Measurements from ENCODE around the gene TGFB1I1. TPM values are rescaled to one million over a fixed set of nuclear protein-coding genes. Genes with fewer than 3 reads are reported as not detected.
"Not testable (repeated sequence)": the region's sequence is repeated elsewhere in the genome, so short reads cannot be mapped to it uniquely, and the experiment has no call there.

Gene TGFB1I1
- total and polyA plus RNA-seq, 2 donors (not counting 3 experiments of a cell fraction or from before 2014, with no cell fraction given), result 73.7 to 115 TPM

GRCh38 chr16:31445931-31446330, 26.0 kb upstream of the TGFB1I1 start:
- CTCF ChIA-PET, result interaction anchor here (1.4 to 1.5 kb wide), 2 partner anchors 12 to 15 kb away, joined by 5 to 6 read pairs; no protein-coding TSS in a partner anchor
- H3K79me2 ChIP-seq (ENCODE audit: control insufficient read depth, insufficient read depth, low read length); H3K4me1 ChIP-seq (ENCODE audit: control insufficient read depth, extremely low read depth, insufficient read depth, low read length); DNase-seq (ENCODE audit: low read depth, low spot score); H3K4me3 ChIP-seq (replicated peaks in 1 of 3; ENCODE audit: insufficient read depth in 1 of 3, low read depth in 1 of 3, low read length in 3 of 3); H3K27me3 ChIP-seq (ENCODE audit: control insufficient read depth in 2 of 2, insufficient read depth in 2 of 2, low read length in 2 of 2); H3K9me3 ChIP-seq (replicated peaks; ENCODE audit: control insufficient read depth, insufficient read depth, low read length); dilution Hi-C loops (cut with MboI; ENCODE audit: extremely low pct_ligation_motif_present, low sequenced_read_pairs); H4K20me1 ChIP-seq (replicated peaks; ENCODE audit: control insufficient read depth, extremely low read depth, insufficient read depth, low read length); intact Hi-C loops (cut with micrococcal nuclease); H3K4me2 ChIP-seq (ENCODE audit: insufficient read depth, low read length); H3K9me1 ChIP-seq (replicated peaks; ENCODE audit: control insufficient read depth, extremely low read depth, insufficient read depth, low read length); H3K27ac ChIP-seq (ENCODE audit: insufficient read depth, low read depth, low read length); H3K9ac ChIP-seq (replicated peaks; ENCODE audit: extremely low read depth, insufficient read depth, low read length); FAIRE-seq; BruUV-seq (replicated peaks); H2AFZ ChIP-seq (ENCODE audit: low read depth, low read length); H3K36me3 ChIP-seq (ENCODE audit: control insufficient read depth in 2 of 2, extremely low read depth in 1 of 2, insufficient read depth in 2 of 2, low read length in 2 of 2): not testable (repeated sequence)
- POLR2A ChIA-PET, result interaction anchor here (0.7 kb wide), 3 partner anchors 13 to 463 kb away, joined by 4 to 5 read pairs (median 4); no protein-coding TSS in a partner anchor

- Histone ChIP-seq H4K20me1 (replicated peaks; ENCODE audit: control insufficient read depth, extremely low read depth, insufficient read depth, low read length) (no peaks in the 10 kb centered on the region), H3K36me3 (ENCODE audit: control insufficient read depth in 2 of 2, extremely low read depth in 1 of 2, insufficient read depth in 2 of 2, low read length in 2 of 2) (no peaks in the 10 kb centered on the region), H3K4me1 (ENCODE audit: control insufficient read depth, extremely low read depth, insufficient read depth, low read length) (peaks cover 17% of the 10 kb centered on the region), H2AFZ (ENCODE audit: low read depth, low read length) (no peak overlapping the region), H3K9ac (replicated peaks; ENCODE audit: extremely low read depth, insufficient read depth, low read length) (no peak overlapping the region), H3K79me2 (ENCODE audit: control insufficient read depth, insufficient read depth, low read length) (peaks cover 11% of the 10 kb centered on the region), H3K9me1 (replicated peaks; ENCODE audit: control insufficient read depth, extremely low read depth, insufficient read depth, low read length) (no peaks in the 10 kb centered on the region), H3K4me2 (ENCODE audit: insufficient read depth, low read length) (no peak overlapping the region), H3K4me3 (replicated peaks in 1 of 3; ENCODE audit: insufficient read depth in 1 of 3, low read depth in 1 of 3, low read length in 3 of 3) (no peak overlapping the region), H3K27me3 (ENCODE audit: control insufficient read depth in 2 of 2, insufficient read depth in 2 of 2, low read length in 2 of 2) (no peaks in the 10 kb centered on the region), H3K9me3 (replicated peaks; ENCODE audit: control insufficient read depth, insufficient read depth, low read length) (no peaks in the 10 kb centered on the region), H3K27ac (ENCODE audit: insufficient read depth, low read depth, low read length) (no peak overlapping the region)
- TF ChIP-seq POLR2AphosphoS5 (IDR thresholded peaks at IDR 0.05; ENCODE audit: insufficient read depth, low read depth, low read length) (no peak), MAX (IDR thresholded peaks at IDR 0.05; ENCODE audit: insufficient read depth, insufficient read length) (no peak), JUN (IDR thresholded peaks at IDR 0.05; ENCODE audit: borderline replicate concordance, insufficient read depth, insufficient read length, low read depth) (no peak), POLR2A (IDR thresholded peaks at IDR 0.05; ENCODE audit: low read depth, low read length) (no peak), GATA2 (IDR thresholded peaks at IDR 0.05; ENCODE audit: insufficient read depth, insufficient read length, low read depth, low read length) (no peak), EZH2 (IDR thresholded peaks at IDR 0.05; ENCODE audit: borderline replicate concordance, low read depth, low read length, severe bottlenecking) (no peak), FOS (IDR thresholded peaks at IDR 0.05; ENCODE audit: borderline replicate concordance, insufficient read depth, low read length) (no peak), MYC (IDR thresholded peaks at IDR 0.05; ENCODE audit: low read depth, low read length) (no peak)
- TF ChIP-seq, protein P1, sequence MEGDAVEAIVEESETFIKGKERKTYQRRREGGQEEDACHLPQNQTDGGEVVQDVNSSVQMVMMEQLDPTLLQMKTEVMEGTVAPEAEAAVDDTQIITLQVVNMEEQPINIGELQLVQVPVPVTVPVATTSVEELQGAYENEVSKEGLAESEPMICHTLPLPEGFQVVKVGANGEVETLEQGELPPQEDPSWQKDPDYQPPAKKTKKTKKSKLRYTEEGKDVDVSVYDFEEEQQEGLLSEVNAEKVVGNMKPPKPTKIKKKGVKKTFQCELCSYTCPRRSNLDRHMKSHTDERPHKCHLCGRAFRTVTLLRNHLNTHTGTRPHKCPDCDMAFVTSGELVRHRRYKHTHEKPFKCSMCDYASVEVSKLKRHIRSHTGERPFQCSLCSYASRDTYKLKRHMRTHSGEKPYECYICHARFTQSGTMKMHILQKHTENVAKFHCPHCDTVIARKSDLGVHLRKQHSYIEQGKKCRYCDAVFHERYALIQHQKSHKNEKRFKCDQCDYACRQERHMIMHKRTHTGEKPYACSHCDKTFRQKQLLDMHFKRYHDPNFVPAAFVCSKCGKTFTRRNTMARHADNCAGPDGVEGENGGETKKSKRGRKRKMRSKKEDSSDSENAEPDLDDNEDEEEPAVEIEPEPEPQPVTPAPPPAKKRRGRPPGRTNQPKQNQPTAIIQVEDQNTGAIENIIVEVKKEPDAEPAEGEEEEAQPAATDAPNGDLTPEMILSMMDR (IDR thresholded peaks at IDR 0.05; ENCODE audit: extremely low read depth in 1 of 2, insufficient read depth in 1 of 2, low read depth in 1 of 2, low read length in 2 of 2), result no peak
- intact Hi-C loops (cut with micrococcal nuclease), result no loop called here
- BruUV-seq (replicated peaks), result no TSS peak
- FAIRE-seq (no peak), DNase-seq (ENCODE audit: low read depth, low spot score) (no peak)
- CTCF ChIA-PET, result interaction anchor here (0.7 to 3.1 kb wide), 12 partner anchors 8 to 498 kb away, joined by 3 to 39 read pairs (median 3); partner anchors contain the start of genes FUS, KAT8 and ZNF843
- dilution Hi-C loops (cut with MboI; ENCODE audit: extremely low pct_ligation_motif_present, low sequenced_read_pairs), result no loop called here
- POLR2A ChIA-PET, result interaction anchor here (1.8 kb wide), 1 partner anchor 8 kb away, joined by 5 read pairs; the partner anchor contains the start of gene ZNF843
These were observed 20.8 kb upstream of the TGFB1I1 start for GRCh38 chr16:31451201-31451600.
